HG03139 (cell line): ENCODE data around the gene PRKN.

Experiments used
- ATAC-seq: cut with Tn5 transposase; IDR thresholded peaks from one replicate; pipeline ENCODE4 v1.9.1; 2021; ENCODE audit not compliant: unreplicated experiment

The PRKN gene

GRCh38 chr6:162621246-162621645 is 106.3 kb downstream of the PRKN start:
- ATAC-seq, result no peak

- no peak for ATAC-seq
Measured at GRCh38 chr6:162620073-162620472, 107.5 kb downstream of the PRKN start.

- no peak for ATAC-seq
Measured at GRCh38 chr6:162618448-162619002, 109.0 kb downstream of the PRKN start.

GRCh38 chr6:162615016-162615705 is 112.4 kb downstream of the PRKN start:
- no peak for ATAC-seq

- ATAC-seq, result no peak
Measured at GRCh38 chr6:162613310-162613709, 114.3 kb downstream of the PRKN start.

- no peak for ATAC-seq
Measured at GRCh38 chr6:162612613-162613012, 115.0 kb downstream of the PRKN start.

- no peak for ATAC-seq
Measured at GRCh38 chr6:162610351-162610750, 117.2 kb downstream of the PRKN start.

- no peak for ATAC-seq
Measured at GRCh38 chr6:162605881-162606280, 121.7 kb downstream of the PRKN start.

GRCh38 chr6:162603231-162604015 is 124.1 kb downstream of the PRKN start:
- no peak for ATAC-seq

- ATAC-seq, result no peak
Measured at GRCh38 chr6:162602759-162603158, 124.8 kb downstream of the PRKN start.

GRCh38 chr6:162596676-162597075 is 130.9 kb downstream of the PRKN start:
- ATAC-seq, result no peak

- no peak for ATAC-seq
Measured at GRCh38 chr6:162591517-162591916, 136.0 kb downstream of the PRKN start.

- no peak for ATAC-seq
Measured at GRCh38 chr6:162581988-162582780, 145.4 kb downstream of the PRKN start.

- ATAC-seq, result no peak
Measured at GRCh38 chr6:162580619-162581018, 146.9 kb downstream of the PRKN start.

GRCh38 chr6:162576016-162576415 is 151.6 kb downstream of the PRKN start:
- ATAC-seq, result no peak

GRCh38 chr6:162572240-162572639 is 155.3 kb downstream of the PRKN start:
- ATAC-seq, result no peak

GRCh38 chr6:162568266-162568665 is 159.3 kb downstream of the PRKN start:
- no peak for ATAC-seq

- ATAC-seq, result no peak
Measured at GRCh38 chr6:162562041-162562440, 165.5 kb downstream of the PRKN start.

GRCh38 chr6:162560891-162561290 is 166.7 kb downstream of the PRKN start:
- ATAC-seq, result no peak

- no peak for ATAC-seq
Measured at GRCh38 chr6:162554531-162554930, 173.0 kb downstream of the PRKN start.

- no peak for ATAC-seq
Measured at GRCh38 chr6:162546905-162547304, 180.7 kb downstream of the PRKN start.
